ENCODE results near the gene RUSC2.

- TF ChIP-seq, protein P1, sequence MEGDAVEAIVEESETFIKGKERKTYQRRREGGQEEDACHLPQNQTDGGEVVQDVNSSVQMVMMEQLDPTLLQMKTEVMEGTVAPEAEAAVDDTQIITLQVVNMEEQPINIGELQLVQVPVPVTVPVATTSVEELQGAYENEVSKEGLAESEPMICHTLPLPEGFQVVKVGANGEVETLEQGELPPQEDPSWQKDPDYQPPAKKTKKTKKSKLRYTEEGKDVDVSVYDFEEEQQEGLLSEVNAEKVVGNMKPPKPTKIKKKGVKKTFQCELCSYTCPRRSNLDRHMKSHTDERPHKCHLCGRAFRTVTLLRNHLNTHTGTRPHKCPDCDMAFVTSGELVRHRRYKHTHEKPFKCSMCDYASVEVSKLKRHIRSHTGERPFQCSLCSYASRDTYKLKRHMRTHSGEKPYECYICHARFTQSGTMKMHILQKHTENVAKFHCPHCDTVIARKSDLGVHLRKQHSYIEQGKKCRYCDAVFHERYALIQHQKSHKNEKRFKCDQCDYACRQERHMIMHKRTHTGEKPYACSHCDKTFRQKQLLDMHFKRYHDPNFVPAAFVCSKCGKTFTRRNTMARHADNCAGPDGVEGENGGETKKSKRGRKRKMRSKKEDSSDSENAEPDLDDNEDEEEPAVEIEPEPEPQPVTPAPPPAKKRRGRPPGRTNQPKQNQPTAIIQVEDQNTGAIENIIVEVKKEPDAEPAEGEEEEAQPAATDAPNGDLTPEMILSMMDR (IDR thresholded peaks at IDR 0.05 in 4 of 5, conservative IDR thresholded peaks at IDR 0.05 in 1 of 5) = no peak
- no peak for TF ChIP-seq POLR2A (IDR thresholded peaks at IDR 0.05)
Observed at GRCh38 chr9:35519692-35520363, 29.9 kb downstream of the RUSC2 start.
